HTR-8/SVneo (cell line): ENCODE measurements around the gene SSBP3.

Experiments
- DNase-seq: peaks from one replicate; pipeline ENCODE4 v3.0.0; 2011; ENCODE audit warnings: low spot score, mixed read lengths; ENCODE audit not compliant: insufficient read length
- FAIRE-seq: peaks from 2 replicates; lab custom pipeline; 2011; peaks lifted over from hg19 to GRCh38; lab: Jason Lieb, UNC

Gene SSBP3

GRCh38 chr1:54336116-54336515 lies 70.1 kb downstream of the SSBP3 start:
- no peak for FAIRE-seq
- DNase-seq: no peak

GRCh38 chr1:54335755-54336108 lies 70.5 kb downstream of the SSBP3 start:
- FAIRE-seq (no peak), DNase-seq (peak; percentile 62)

- DNase-seq (no peak), FAIRE-seq (no peak)
Observed at GRCh38 chr1:54335011-54335754, 71.0 kb downstream of the SSBP3 start.

GRCh38 chr1:54332781-54333585 lies 73.2 kb downstream of the SSBP3 start:
- DNase-seq (no peak), FAIRE-seq (no peak)

GRCh38 chr1:54331843-54332463 lies 74.2 kb downstream of the SSBP3 start:
- no peak for FAIRE-seq
- no peak for DNase-seq

GRCh38 chr1:54331091-54331772 lies 75.0 kb downstream of the SSBP3 start:
- DNase-seq: no peak
- no peak for FAIRE-seq

- FAIRE-seq: no peak
- no peak for DNase-seq
Observed at GRCh38 chr1:54329312-54330003, 76.7 kb downstream of the SSBP3 start.

GRCh38 chr1:54328066-54328636 lies 78.0 kb downstream of the SSBP3 start:
- no peak for DNase-seq
- no peak for FAIRE-seq

GRCh38 chr1:54327386-54328065 lies 78.7 kb downstream of the SSBP3 start:
- FAIRE-seq (no peak), DNase-seq (no peak)

- no peak for FAIRE-seq
- DNase-seq: no peak
Observed at GRCh38 chr1:54326543-54327385, 79.4 kb downstream of the SSBP3 start.

- DNase-seq: no peak
- no peak for FAIRE-seq
Observed at GRCh38 chr1:54325703-54326461, 80.3 kb downstream of the SSBP3 start.

- DNase-seq (no peak), FAIRE-seq (no peak)
Observed at GRCh38 chr1:54325284-54325683, 80.9 kb downstream of the SSBP3 start.

- no peak for DNase-seq
- no peak for FAIRE-seq
Observed at GRCh38 chr1:54324251-54325140, 81.7 kb downstream of the SSBP3 start.

GRCh38 chr1:54323921-54324250 lies 82.3 kb downstream of the SSBP3 start:
- no peak for FAIRE-seq
- no peak for DNase-seq

GRCh38 chr1:54323324-54323739 lies 82.9 kb downstream of the SSBP3 start:
- DNase-seq (no peak), FAIRE-seq (no peak)

GRCh38 chr1:54318246-54318814 lies 87.9 kb downstream of the SSBP3 start:
- FAIRE-seq: no peak
- DNase-seq: no peak
